Left lung (tissue), 10 donors: ENCODE measurements around the gene UTF1. TPM values are rescaled to one million over a fixed set of nuclear protein-coding genes. Genes with fewer than 3 reads are reported as not detected.

Source experiments
- ATAC-seq: fragments of 200-7000 bp; cut with Tn5 transposase; one replicate; pipeline ENCODE4 v1.9.1; 2020; ENCODE audit warnings: moderate library complexity
- DNase-seq, 4 donors: peaks; one replicate each; pipeline ENCODE4 v3.0.0-alpha.2; 2013 to 2020
- H3K27ac ChIP-seq, 2 donors: fragments of 200-600 bp; sonication (generic) in 1 of 2; one replicate each; pipeline versions ENCODE4 v1.5.0 to v1.8.0; 2020 to 2021
- H3K27me3 ChIP-seq, 2 donors: fragments of 200-600 bp; sonication (generic) in 1 of 2; one replicate each; pipeline versions ENCODE4 v1.5.0 to v1.8.0; 2020 to 2021
- H3K36me3 ChIP-seq, 2 donors: fragments of 200-600 bp; sonication (generic) in 1 of 2; one replicate each; pipeline versions ENCODE4 v1.5.0 to v1.8.0; 2020 to 2021
- H3K4me1 ChIP-seq, 2 donors: fragments of 200-600 bp; one replicate each; pipeline ENCODE4 v1.8.0; 2021
- H3K4me3 ChIP-seq, 2 donors: fragments of 200-600 bp; sonication (generic) in 1 of 2; one replicate each; pipeline versions ENCODE4 v1.5.0 to v1.8.0; 2020 to 2021; ENCODE audit warnings: mild to moderate bottlenecking in 1 of 2
- H3K9me3 ChIP-seq, 2 donors: fragments of 200-600 bp; sonication (generic) in 1 of 2; one replicate each; pipeline versions ENCODE4 v1.5.0 to v1.8.0; 2020 to 2021
- CTCF ChIP-seq, 2 donors: fragments of 200-600 bp; sonication (generic) in 1 of 2; IDR thresholded peaks; one replicate each; pipeline versions ENCODE4 v1.5.0 to v1.8.0; 2021; ENCODE audit warnings: antibody characterized with exemption in 2 of 2
- intact Hi-C, 2 donors: fragments of 100-400 bp; cut with DNase I; formaldehyde crosslinking; loops; one replicate each; pipeline versions ENCODE4 v1.11.2 to v1.14.2; 2022
- polyA plus RNA-seq, 6 donors: library from polyadenylated mRNA; unstranded; fragments of 120-200 nt; gene quantifications; one replicate each; pipeline ENCODE4 v1.2.1, GENCODE V29; 2013; ENCODE audit not compliant: insufficient read length in 6 of 6
- total RNA-seq, 2 donors: library from RNA; stranded (reverse); fragmentation: NEBNext Ultra II Directional; extraction: Animal tissue kit (Norgen Biotek cat#: 25700); gene quantifications; one replicate each; pipeline ENCODE4 v1.2.1, GENCODE V29; 2021
- donor health status: DM: no; HTN: yes; CAD: no.
- donor health status: DM: no; HTN: no; CAD: no.

The UTF1 gene
- total and polyA plus RNA-seq, 8 donors, result not detected

- TF ChIP-seq CTCF (IDR thresholded peaks at IDR 0.05), result no peak
- DNase-seq (peak in 1 of 4 donors; percentile 73), ATAC-seq (peak; percentile 18)
- H3K36me3 ChIP-seq, result no peaks in the 10 kb centered on the region
- H3K27ac ChIP-seq, result no peak overlapping the region
- no peaks in the 10 kb centered on the region for H3K9me3 ChIP-seq
- H3K4me3 ChIP-seq, result no peak overlapping the region
- intact Hi-C loops, result no loop called here
- H3K27me3 ChIP-seq, result peaks cover 0 to 35% of the 10 kb centered on the region in 2 donors
- H3K4me1 ChIP-seq, result no peaks in the 10 kb centered on the region
Observed at GRCh38 chr10:133212853-133213494, 17.0 kb upstream of the UTF1 start.

- intact Hi-C loops, result no loop called here
Observed at GRCh38 chr10:133213641-133214467, 16.2 kb upstream of the UTF1 start.

GRCh38 chr10:133214468-133215410 lies 15.3 kb upstream of the UTF1 start:
- no peak overlapping the region for H3K27ac ChIP-seq
- peaks cover 0 to 52% of the 10 kb centered on the region in 2 donors for H3K27me3 ChIP-seq
- TF ChIP-seq CTCF (IDR thresholded peaks at IDR 0.05), result no peak
- H3K36me3 ChIP-seq, result no peaks in the 10 kb centered on the region
- H3K4me3 ChIP-seq, result no peak overlapping the region
- H3K9me3 ChIP-seq, result no peaks in the 10 kb centered on the region
- no peaks in the 10 kb centered on the region for H3K4me1 ChIP-seq
- ATAC-seq (no peak), DNase-seq (peak in 1 of 4 donors; percentile 65)
- intact Hi-C loops, result no loop called here

More at GRCh38 chr10:133213641-133214467, 16.2 kb upstream of the UTF1 start:
- DNase-seq (peak in 1 of 4 donors; percentile 64), ATAC-seq (no peak)
- Histone ChIP-seq H3K4me3 (no peak overlapping the region), H3K27me3 (peaks cover 0 to 43% of the 10 kb centered on the region in 2 donors), H3K9me3 (no peaks in the 10 kb centered on the region), H3K36me3 (no peaks in the 10 kb centered on the region), H3K4me1 (no peaks in the 10 kb centered on the region), H3K27ac (no peak overlapping the region)
- no peak for TF ChIP-seq CTCF (IDR thresholded peaks at IDR 0.05)

GRCh38 chr10:133215586-133215985 lies 14.4 kb upstream of the UTF1 start:
- DNase-seq (peak in 1 of 4 donors; percentile 70), ATAC-seq (no peak)
- no peaks in the 10 kb centered on the region for H3K36me3 ChIP-seq
- no peak for TF ChIP-seq CTCF (IDR thresholded peaks at IDR 0.05)
- H3K27me3 ChIP-seq, result peaks cover 0 to 59% of the 10 kb centered on the region in 2 donors
- H3K9me3 ChIP-seq, result no peaks in the 10 kb centered on the region
- no peaks in the 10 kb centered on the region for H3K4me1 ChIP-seq
- intact Hi-C loops, result no loop called here
- H3K4me3 ChIP-seq, result no peak overlapping the region
- no peak overlapping the region for H3K27ac ChIP-seq
